ENCODE results near the gene FTCD. TPM values are rescaled to one million over a fixed set of nuclear protein-coding genes. Genes with fewer than 3 reads are reported as not detected.
"Not testable (repeated sequence)": the region's sequence is repeated elsewhere in the genome, so short reads cannot be mapped to it uniquely, and the experiment has no call there.

The FTCD gene
- total and polyA plus RNA-seq, 4 experiments from 2014 or later: 1.3 to 1.7 TPM; not detected in 2

- no peak overlapping the region for H3K4me3 ChIP-seq (ENCODE audit: low read length in 2 of 2)
- intact Hi-C loops (cut with micrococcal nuclease): no loop called here
- Mint-ChIP-seq H3K36me3 (peaks cover 2 to 8% of the 10 kb centered on the region in 2 donors), H3K9me3 (peaks cover 4 to 33% (median 24%) of the 10 kb centered on the region in 8 donors), H3K4me3 (no peak overlapping the region), H3K27ac (no peak overlapping the region), H3K4me1 (peaks cover 4 to 7% (median 5%) of the 10 kb centered on the region in 4 donors), H3K27me3 (peaks cover 4 to 8% of the 10 kb centered on the region in 2 donors)
- H3K9me3 ChIP-seq (ENCODE audit: control insufficient read depth in 1 of 2, low read length in 2 of 2): no peaks in the 10 kb centered on the region
- no peaks in the 10 kb centered on the region for H3K27me3 ChIP-seq (ENCODE audit: insufficient read depth, low read length)
- DNase-seq: no peak
- peaks cover 4% of the 10 kb centered on the region for H3K4me1 ChIP-seq (ENCODE audit: insufficient read depth, low read length)
- H3K27ac ChIP-seq (ENCODE audit: low read depth, low read length): no peak overlapping the region
- ChIA-PET CTCF (ENCODE audit: partially characterized antibody) (interaction anchor here (1.2 kb wide), 1 partner anchor 29 kb away, joined by 5 read pairs; no protein-coding TSS in a partner anchor), POLR2A (ENCODE audit: partially characterized antibody) (no interaction called here)
- H3K36me3 ChIP-seq (ENCODE audit: insufficient read depth, low read length): no peaks in the 10 kb centered on the region
Measured at GRCh38 chr21:46172863-46173528, 17.6 kb upstream of the FTCD start.

- Mint-ChIP-seq H3K9me3 (peaks cover 4 to 33% (median 24%) of the 10 kb centered on the region in 8 donors), H3K27ac (peak overlapping the region in 1 of 7 donors; percentile 43), H3K36me3 (peaks cover 2 to 8% of the 10 kb centered on the region in 2 donors), H3K4me3 (no peak overlapping the region), H3K4me1 (peaks cover 4 to 7% (median 5%) of the 10 kb centered on the region in 4 donors), H3K27me3 (peaks cover 4 to 8% of the 10 kb centered on the region in 2 donors)
- Histone ChIP-seq H3K9me3 (ENCODE audit: control insufficient read depth in 1 of 2, low read length in 2 of 2) (no peaks in the 10 kb centered on the region), H3K27me3 (ENCODE audit: insufficient read depth, low read length) (no peaks in the 10 kb centered on the region), H3K4me3 (ENCODE audit: low read length in 2 of 2) (no peak overlapping the region), H3K27ac (ENCODE audit: low read depth, low read length) (no peak overlapping the region), H3K4me1 (ENCODE audit: insufficient read depth, low read length) (peaks cover 4% of the 10 kb centered on the region), H3K36me3 (ENCODE audit: insufficient read depth, low read length) (no peaks in the 10 kb centered on the region)
- CTCF ChIA-PET (ENCODE audit: partially characterized antibody): interaction anchor here (1.2 kb wide), 1 partner anchor 29 kb away, joined by 5 read pairs; no protein-coding TSS in a partner anchor
- intact Hi-C loops (cut with micrococcal nuclease): no loop called here
- DNase-seq: no peak
- POLR2A ChIA-PET (ENCODE audit: partially characterized antibody): no interaction called here
Measured at GRCh38 chr21:46171996-46172862, 16.9 kb upstream of the FTCD start.

GRCh38 chr21:46171585-46171984, 16.2 kb upstream of the FTCD start:
- CTCF ChIA-PET (ENCODE audit: partially characterized antibody): interaction anchor here (1.1 kb wide), 1 partner anchor 28 kb away, joined by 3 read pairs; no protein-coding TSS in a partner anchor
- Histone ChIP-seq H3K27me3 (ENCODE audit: insufficient read depth, low read length) (no peaks in the 10 kb centered on the region), H3K4me1 (ENCODE audit: insufficient read depth, low read length) (peaks cover 4% of the 10 kb centered on the region), H3K9me3 (ENCODE audit: control insufficient read depth in 1 of 2, low read length in 2 of 2) (no peaks in the 10 kb centered on the region), H3K27ac (ENCODE audit: low read depth, low read length) (no peak overlapping the region), H3K4me3 (ENCODE audit: low read length in 2 of 2) (no peak overlapping the region), H3K36me3 (ENCODE audit: insufficient read depth, low read length) (no peaks in the 10 kb centered on the region)
- peaks cover 4 to 7% (median 5%) of the 10 kb centered on the region in 4 donors for H3K4me1 Mint-ChIP-seq
- intact Hi-C loops (cut with micrococcal nuclease): no loop called here
- POLR2A ChIA-PET (ENCODE audit: partially characterized antibody): no interaction called here
- no peak for DNase-seq
- H3K27ac Mint-ChIP-seq: no peak overlapping the region
- peaks cover 2 to 8% of the 10 kb centered on the region in 2 donors for H3K36me3 Mint-ChIP-seq
- peaks cover 2 to 32% (median 24%) of the 10 kb centered on the region in 8 donors for H3K9me3 Mint-ChIP-seq
- H3K4me3 Mint-ChIP-seq: no peak overlapping the region
- peaks cover 4 to 8% of the 10 kb centered on the region in 2 donors for H3K27me3 Mint-ChIP-seq

GRCh38 chr21:46170436-46171193, 15.2 kb upstream of the FTCD start:
- Mint-ChIP-seq H3K9me3 (peaks cover 2 to 23% (median 19%) of the 10 kb centered on the region in 8 donors), H3K27ac (peak overlapping the region in 6 of 7 donors; percentile 10 to 87 (median 64))
- H3K36me3 Mint-ChIP-seq; intact Hi-C loops (cut with micrococcal nuclease); H3K4me1 Mint-ChIP-seq; H3K36me3 ChIP-seq (ENCODE audit: insufficient read depth, low read length); H3K4me3 Mint-ChIP-seq; H3K9me3 ChIP-seq (ENCODE audit: control insufficient read depth in 1 of 2, low read length in 2 of 2); H3K27me3 ChIP-seq (ENCODE audit: insufficient read depth, low read length); H3K27ac ChIP-seq (ENCODE audit: low read depth, low read length); H3K4me1 ChIP-seq (ENCODE audit: insufficient read depth, low read length); H3K27me3 Mint-ChIP-seq; POLR2A ChIA-PET (ENCODE audit: partially characterized antibody); H3K4me3 ChIP-seq (ENCODE audit: low read length in 2 of 2): not testable (repeated sequence)
- peak; percentile 37 to 52 (median 44) for DNase-seq
- CTCF ChIA-PET (ENCODE audit: partially characterized antibody): interaction anchor here (1.1 kb wide), 1 partner anchor 27 kb away, joined by 3 read pairs; no protein-coding TSS in a partner anchor

GRCh38 chr21:46168659-46169386, 13.4 kb upstream of the FTCD start:
- no peak overlapping the region for H3K27ac ChIP-seq (ENCODE audit: low read depth, low read length)
- intact Hi-C loops (cut with micrococcal nuclease): no loop called here
- Mint-ChIP-seq H3K4me3 (no peak overlapping the region), H3K4me1 (peaks cover 4 to 7% (median 5%) of the 10 kb centered on the region in 4 donors), H3K27me3 (peaks cover 0 to 2% of the 10 kb centered on the region in 2 donors), H3K36me3 (peaks cover 0 to 2% of the 10 kb centered on the region in 2 donors), H3K9me3 (peaks cover 0 to 8% (median 4%) of the 10 kb centered on the region in 8 donors), H3K27ac (peak overlapping the region in 1 of 7 donors; percentile 47)
- no peaks in the 10 kb centered on the region for H3K9me3 ChIP-seq (ENCODE audit: control insufficient read depth in 1 of 2, low read length in 2 of 2)
- ChIA-PET POLR2A (ENCODE audit: partially characterized antibody) (interaction anchor here (1.4 kb wide), 1 partner anchor 25 kb away, joined by 3 read pairs; no protein-coding TSS in a partner anchor), CTCF (ENCODE audit: partially characterized antibody) (no interaction called here)
- no peak overlapping the region for H3K4me3 ChIP-seq (ENCODE audit: low read length in 2 of 2)
- DNase-seq: no peak
- no peaks in the 10 kb centered on the region for H3K27me3 ChIP-seq (ENCODE audit: insufficient read depth, low read length)
- H3K36me3 ChIP-seq (ENCODE audit: insufficient read depth, low read length): no peaks in the 10 kb centered on the region
- peaks cover 4% of the 10 kb centered on the region for H3K4me1 ChIP-seq (ENCODE audit: insufficient read depth, low read length)

GRCh38 chr21:46168238-46168637, 12.9 kb upstream of the FTCD start:
- H3K27ac ChIP-seq (ENCODE audit: low read depth, low read length): no peak overlapping the region
- Mint-ChIP-seq H3K9me3 (peaks cover 0 to 3% (median 0%) of the 10 kb centered on the region in 8 donors), H3K27ac (no peak overlapping the region), H3K36me3 (no peaks in the 10 kb centered on the region), H3K27me3 (peaks cover 0 to 4% of the 10 kb centered on the region in 2 donors), H3K4me3 (no peak overlapping the region), H3K4me1 (peaks cover 4 to 7% (median 5%) of the 10 kb centered on the region in 4 donors)
- peaks cover 4% of the 10 kb centered on the region for H3K4me1 ChIP-seq (ENCODE audit: insufficient read depth, low read length)
- ChIA-PET CTCF (ENCODE audit: partially characterized antibody) (no interaction called here), POLR2A (ENCODE audit: partially characterized antibody) (interaction anchor here (1.4 kb wide), 1 partner anchor 25 kb away, joined by 3 read pairs; no protein-coding TSS in a partner anchor)
- DNase-seq: peak in 1 of 5 donors; percentile 29
- H3K36me3 ChIP-seq (ENCODE audit: insufficient read depth, low read length): no peaks in the 10 kb centered on the region
- H3K27me3 ChIP-seq (ENCODE audit: insufficient read depth, low read length): no peaks in the 10 kb centered on the region
- no peaks in the 10 kb centered on the region for H3K9me3 ChIP-seq (ENCODE audit: control insufficient read depth in 1 of 2, low read length in 2 of 2)
- no peak overlapping the region for H3K4me3 ChIP-seq (ENCODE audit: low read length in 2 of 2)
- intact Hi-C loops (cut with micrococcal nuclease): no loop called here
